CD4-positive, alpha-beta T cell treated with Interferon alpha-2 for 1 hour (primary cell): ENCODE data around the gene TAF5L.
"Not testable (repeated sequence)": the region's sequence is repeated elsewhere in the genome, so short reads cannot be mapped to it uniquely, and the experiment has no call there.

Experiments used
- DNase-seq, 2 donors: peaks; one replicate each; pipeline ENCODE4 v3.0.0-alpha.2; 2020 to 2022

The TAF5L gene

DNA sequence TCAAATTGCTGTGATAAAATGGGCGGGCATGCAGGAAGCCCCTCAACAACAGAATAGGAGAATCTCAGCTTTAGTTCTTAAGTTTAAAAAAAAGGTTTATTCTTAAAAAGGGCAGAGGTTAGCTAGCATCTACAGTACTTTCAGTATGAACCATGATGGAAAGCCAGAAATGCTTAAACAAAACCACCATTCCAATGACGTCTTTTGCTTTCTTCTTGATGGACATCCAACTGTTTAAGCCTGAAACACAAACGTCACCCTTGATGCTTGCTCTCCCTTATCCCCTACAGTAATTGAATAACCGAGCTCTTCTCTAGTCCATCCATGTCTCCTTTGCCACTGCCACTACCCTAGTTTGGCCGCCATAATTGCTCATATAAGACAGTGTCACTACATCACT is 25.7 kb downstream of the TAF5L start:
- no peak for DNase-seq

- no peak for DNase-seq
Observed at GRCh38 chr1:229599218-229599954, 26.5 kb downstream of the TAF5L start.

- DNase-seq: no peak
Observed at GRCh38 chr1:229597877-229598276, 28.0 kb downstream of the TAF5L start.

DNA sequence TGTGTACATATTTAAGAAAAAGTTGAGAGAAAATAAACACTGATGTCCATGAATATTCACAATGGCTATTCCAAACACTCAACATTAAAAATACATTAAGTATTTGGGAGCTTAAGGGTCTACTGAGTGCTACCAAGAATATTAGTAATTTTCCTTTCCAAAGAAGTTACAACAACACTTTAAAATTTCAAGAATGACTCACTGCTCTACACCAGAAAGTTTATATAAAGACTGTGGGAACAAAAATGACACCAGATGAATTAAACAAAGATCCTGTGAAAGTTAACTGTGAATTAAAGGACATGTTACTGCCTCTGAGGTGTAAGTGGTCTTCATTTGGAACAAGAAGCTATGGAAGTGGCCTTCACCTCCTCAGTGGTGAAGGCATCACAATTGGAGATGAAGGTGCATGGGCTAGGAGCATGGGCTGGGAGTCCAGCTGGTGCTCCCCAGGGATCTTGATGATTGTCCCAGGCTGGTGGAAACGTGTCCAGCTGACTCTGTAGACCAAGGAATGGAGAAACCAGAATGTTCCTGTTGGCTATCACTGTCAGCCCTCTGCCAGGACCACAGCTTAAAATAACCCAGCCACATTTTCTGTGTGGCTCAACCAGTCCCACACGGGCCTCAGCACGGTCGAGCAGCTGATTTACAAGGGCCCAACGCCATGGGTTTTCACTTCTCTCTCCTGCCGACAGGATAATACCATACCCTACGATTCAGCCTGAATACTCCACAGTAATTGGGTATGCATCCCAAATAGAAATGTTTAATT is 28.8 kb downstream of the TAF5L start:
- no peak for DNase-seq

- DNase-seq: not testable (repeated sequence)
Observed at GRCh38 chr1:229595876-229596275, 30.0 kb downstream of the TAF5L start.

DNA sequence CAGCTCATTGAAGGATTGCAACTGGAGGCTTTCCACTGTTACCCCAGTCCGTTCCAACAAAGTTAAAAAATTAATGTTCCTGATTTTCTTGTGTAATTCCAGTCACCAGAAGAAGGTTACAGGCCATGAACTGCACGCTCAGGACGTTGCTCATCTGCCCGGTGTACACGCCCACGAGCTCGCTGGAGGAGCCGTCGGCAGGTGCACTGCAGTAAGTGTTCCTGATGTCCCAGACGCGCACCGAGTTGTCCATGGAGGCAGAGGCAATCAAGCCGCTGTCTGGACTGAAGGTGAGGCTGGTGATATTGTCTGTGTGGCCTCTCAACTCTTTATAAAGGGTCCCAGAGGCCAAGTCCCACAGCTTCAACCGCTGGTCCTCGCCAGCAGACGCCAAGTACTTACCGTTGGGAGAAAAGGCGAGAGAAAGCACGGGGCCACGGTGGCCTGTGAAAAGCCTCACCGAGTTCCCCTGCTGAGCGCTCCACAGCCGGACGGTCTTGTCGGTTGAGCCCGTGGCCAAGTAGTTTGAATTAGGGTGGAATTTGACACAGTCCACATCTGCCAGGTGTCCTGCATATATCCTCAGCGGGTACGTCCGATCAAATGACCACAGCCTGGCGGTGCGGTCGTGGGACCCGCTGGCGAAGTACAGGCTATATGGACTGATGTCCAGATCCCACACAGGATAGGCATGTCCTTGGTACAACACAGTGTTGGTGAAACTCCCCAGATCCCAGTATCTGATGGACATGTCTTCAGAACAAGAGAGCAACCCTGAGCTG is 31.5 kb downstream of the TAF5L start:
- no peak for DNase-seq

DNA sequence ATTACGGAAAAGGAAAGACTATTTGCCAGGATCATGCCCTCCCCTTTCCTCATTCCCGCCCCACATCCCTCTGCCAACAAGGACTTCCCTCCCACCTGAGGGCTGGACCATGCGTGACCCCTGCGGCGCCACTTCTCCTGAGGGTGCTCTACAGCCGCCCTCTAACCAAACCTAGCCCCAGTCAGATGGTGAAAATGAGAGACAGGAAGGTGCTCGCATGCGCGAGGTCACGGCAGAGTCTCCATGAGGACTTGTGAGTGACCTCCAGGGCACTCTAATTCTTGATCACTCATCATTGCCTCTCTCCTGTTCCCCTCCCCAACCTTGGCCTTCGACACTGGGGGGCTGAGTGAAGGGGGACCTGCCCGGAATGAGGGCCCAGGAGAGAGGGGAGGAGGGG is 32.1 kb downstream of the TAF5L start:
- DNase-seq: no peak

- no peak for DNase-seq
Observed at GRCh38 chr1:229590119-229590518, 35.8 kb downstream of the TAF5L start.

GRCh38 chr1:229585338-229585737 is 40.6 kb downstream of the TAF5L start:
- DNase-seq: no peak

DNA sequence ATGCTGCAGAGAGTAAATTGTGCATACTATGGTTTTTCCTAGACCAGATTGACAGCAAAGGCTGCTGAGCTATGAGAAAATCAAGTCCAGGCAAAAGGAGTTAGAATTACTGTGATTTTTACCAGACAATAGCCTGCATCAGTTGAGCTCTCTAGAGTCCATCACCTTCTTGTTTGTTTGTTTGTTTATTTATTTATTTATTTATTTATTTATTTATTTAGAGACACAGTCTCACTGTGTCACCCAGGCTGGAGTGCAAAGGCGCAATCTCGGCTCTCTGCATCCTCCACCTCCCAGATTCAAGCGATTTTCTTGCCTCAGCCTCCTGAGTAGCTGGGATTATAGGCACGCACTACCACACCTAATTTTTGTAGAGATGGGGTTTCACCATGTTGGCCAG is 43.2 kb downstream of the TAF5L start:
- DNase-seq: no peak

DNA sequence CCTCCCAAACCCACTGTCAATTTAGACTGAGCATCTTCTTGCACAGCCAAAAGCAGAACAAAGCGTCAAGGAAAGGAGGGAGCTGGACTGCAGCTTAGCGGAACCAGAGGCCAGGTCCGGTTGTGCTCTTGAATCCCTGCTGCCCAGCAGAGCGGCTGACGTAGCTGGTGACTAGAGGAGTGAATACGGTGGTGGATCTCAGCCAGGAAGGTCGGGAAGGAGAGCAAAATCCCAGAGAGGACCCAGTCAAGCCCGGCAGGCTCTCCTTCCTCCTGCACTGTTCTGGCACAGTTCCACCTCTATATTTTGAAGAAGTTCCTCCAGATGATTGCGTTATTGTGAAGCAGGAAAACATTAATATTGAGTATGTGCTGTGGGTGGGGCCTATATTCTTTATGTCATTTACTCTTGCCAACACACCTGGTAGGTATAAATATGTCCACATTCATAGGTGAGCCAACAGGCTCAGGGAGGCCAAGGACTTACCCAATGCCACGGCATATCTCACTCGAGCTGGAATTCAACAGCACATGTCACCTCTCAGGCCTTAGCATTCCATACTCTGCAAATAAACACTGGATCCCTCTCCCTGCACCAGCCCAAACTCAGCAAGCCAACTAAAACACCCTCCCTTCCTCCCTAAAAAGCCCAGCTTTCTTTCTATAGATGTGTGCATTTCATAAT is 43.8 kb downstream of the TAF5L start:
- no peak for DNase-seq

DNA sequence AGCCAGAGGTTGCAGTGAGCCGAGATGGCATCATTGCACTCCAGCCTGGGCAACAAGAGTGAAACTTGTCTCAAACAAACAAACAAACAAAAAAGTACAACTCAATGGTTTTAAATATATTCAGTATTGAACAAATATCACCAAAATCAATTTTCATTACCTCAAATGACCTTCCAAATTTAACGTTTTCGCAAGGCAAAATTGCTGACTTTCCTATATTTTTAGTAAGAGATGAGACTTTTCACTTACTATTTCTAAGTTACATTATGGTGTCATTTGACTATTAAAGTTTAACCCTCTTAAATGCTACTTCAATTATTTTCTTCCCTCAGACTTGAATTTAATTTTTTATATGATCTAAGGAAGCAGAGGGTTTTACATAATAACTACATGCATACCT is 44.4 kb downstream of the TAF5L start:
- no peak for DNase-seq

DNA sequence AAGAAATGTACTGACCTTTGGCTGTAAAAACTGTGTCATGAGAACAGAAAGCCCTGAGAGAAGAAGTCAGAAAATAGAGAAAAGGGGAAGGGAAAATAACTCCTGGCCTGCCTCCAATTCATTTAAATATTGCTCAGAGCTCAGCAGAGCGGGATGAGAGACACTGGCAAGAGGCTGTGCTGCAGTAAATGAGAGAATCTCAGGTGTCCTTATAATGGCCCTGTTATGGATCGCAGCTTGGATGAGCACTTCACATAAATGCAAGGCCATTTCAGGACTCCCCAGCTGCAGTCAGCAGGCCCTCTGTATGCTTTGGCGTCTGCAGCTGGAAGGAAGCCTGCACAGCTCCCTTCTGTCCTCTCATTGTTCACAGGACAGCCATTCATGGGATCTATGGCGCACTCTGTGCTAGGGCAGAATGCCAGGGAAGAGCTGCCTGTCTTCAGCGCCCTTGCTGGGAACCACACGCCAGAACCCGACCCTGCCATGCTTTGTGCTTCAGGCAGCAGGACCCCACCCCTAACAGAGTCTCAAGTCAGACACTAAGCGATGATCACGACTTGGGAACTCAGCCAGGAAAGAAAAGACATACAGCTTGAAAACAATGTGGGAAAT is 46.8 kb downstream of the TAF5L start:
- no peak for DNase-seq

- no peak for DNase-seq
Observed at GRCh38 chr1:229578168-229579058, 47.5 kb downstream of the TAF5L start.

DNA sequence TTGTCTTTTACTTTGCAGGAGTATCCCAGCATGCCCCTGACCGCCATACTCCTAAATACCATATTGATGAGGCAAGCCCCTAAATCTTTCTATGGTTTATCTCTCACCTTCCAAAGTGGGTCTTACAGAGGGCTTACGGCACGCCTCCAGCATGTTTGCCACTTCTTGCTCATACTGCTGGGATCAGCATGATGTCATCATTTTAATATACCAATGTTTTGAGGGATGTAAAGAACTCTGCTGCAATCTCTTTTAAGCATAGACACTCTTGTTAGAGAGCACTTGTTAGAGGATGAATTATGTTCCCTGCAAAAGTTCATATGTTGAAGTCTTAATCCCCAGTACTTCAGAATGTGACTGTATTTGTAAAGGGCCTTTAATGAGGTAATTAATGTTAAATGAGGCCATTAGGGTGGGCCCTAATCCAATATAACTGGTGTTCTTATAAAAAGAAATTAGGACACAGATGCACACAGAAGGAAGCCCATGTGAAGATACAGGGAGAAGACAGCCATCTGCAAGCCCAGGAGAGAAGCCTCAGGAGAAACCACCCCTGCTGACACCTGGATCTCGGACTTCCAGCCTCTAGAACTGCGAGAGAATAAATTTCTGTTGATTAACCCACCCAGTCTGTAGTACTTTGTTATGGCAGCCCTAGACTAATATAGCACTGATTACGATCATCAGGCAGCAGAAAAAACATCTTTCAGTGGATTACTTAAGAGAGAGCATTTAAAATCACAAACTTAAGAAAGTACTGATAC is 51.1 kb downstream of the TAF5L start:
- DNase-seq: no peak

- DNase-seq: no peak
Observed at GRCh38 chr1:229572286-229572685, 53.6 kb downstream of the TAF5L start.

DNA sequence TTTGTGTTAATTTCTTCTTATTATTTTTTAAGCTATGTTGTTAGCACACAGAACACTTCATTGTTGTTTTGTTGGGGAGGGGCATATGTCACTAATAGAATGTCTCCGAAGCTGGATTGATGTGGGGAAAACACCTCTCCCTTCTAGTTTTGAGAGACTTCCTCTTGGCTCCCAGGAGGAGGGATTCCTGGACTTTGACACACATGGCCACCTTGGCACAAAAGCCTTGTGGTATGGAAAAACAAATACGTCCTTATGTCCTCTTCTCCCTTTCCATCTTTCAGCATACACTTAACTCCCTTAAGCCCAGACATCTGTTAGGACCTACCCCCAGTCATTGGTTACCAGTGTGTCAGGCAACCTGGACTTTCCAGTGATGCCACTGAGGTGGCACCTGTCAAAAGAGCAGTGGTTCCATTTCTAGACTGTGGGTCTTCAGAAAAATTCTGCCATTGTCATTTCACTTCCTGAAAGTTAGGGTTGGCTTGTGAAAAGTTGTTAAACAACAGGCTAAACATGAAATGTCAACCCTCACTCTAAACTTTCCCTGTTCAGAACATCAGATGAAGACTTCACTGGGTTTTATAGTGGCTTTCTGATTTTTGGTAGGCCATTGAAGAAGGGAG is 54.9 kb downstream of the TAF5L start:
- no peak for DNase-seq

GRCh38 chr1:229570305-229570704 is 55.6 kb downstream of the TAF5L start:
- DNase-seq: no peak

- no peak for DNase-seq
Observed at GRCh38 chr1:229567109-229567868, 58.6 kb downstream of the TAF5L start.
